ENCODE measurements around the gene ASB16. TPM values are rescaled to one million over a fixed set of nuclear protein-coding genes. Genes with fewer than 3 reads are reported as not detected.

The ASB16 gene
- total and polyA plus RNA-seq, 9 of the 15 experiments (the other 6 are each of a cell fraction or from before 2014, with no cell fraction given), result 0.03 to 0.07 TPM; not detected in 7

DNA sequence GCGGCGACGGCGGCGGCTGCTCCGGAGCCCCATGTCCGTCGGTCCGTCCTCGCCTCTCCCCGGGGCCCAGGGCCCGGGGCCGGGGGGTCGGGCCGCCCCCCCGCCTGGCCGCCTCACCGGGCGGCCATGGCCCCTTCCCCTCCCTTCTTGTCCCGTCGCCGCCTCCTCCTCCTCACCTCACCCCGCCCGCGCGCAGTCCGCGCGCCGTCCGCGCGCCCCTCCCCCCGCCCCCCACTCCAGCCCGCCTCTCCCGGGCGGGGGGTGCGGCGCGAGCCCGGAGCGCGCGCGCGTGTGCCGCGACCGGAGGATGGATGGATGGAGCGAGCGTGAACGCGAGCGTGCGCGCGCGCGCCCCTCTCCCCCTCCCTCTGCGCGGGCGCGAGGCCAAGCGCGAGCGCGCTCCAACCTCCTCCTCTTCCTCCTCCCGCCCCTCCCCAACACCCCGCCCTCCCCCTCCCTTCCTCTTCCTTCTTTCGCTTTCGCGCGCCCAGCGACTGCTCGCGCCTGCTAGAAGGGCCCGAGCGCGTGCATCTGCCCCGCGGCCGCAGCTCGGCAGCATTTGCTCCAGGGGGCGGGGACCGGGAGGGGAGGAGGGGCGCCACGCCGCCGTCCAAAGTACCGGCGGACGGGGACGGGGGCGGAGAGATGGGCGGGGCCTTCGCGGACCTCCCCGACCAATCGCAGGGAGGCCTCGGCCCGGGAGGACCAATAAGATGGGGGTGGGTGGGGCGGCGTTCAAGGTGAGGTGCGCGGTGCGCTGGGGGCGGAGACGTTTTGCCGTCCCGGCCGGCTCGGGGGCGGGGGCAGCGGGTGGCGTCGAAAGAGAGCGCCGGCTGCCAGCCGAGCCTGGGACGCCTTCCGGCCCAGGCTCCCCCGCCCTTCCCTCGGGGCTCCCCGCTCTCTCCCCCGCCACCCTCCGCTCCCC lies 29.3 kb downstream of the ASB16 start, which contains the start of gene ATXN7L3:
Gene ATXN7L3, minus strand, starts transcription at position 332 of the 925 bp plus-strand sequence. CDS start 1,814 bp downstream, outside the sequence.
- Histone ChIP-seq H3K27me3 (ENCODE audit: control insufficient read depth in 2 of 2, insufficient read depth in 2 of 2, low read length in 2 of 2) (no peaks in the 10 kb centered on the region), H3K9me3 (replicated peaks; ENCODE audit: control insufficient read depth, insufficient read depth, low read depth, low read length) (no peaks in the 10 kb centered on the region), H3K4me2 (ENCODE audit: insufficient read depth, low read length) (peak within 1 kb of the TSS; percentile 91), H3K79me2 (ENCODE audit: control insufficient read depth, insufficient read depth, low read length) (peaks cover 24% of the 10 kb centered on the region), H3K27ac (ENCODE audit: extremely low read depth, low read depth, low read length) (peak within 1 kb of the TSS; percentile 91), H3K9ac (ENCODE audit: insufficient read depth in 1 of 2, low read depth in 2 of 2, low read length in 2 of 2) (peak within 1 kb of the TSS; percentile 90 to 98), H3K36me3 (ENCODE audit: control insufficient read depth, insufficient read depth, low read length) (peaks cover 30% of the 10 kb centered on the region; the same call in 2 of the 3 replicates), H3K4me1 (replicated peaks in 1 of 2; ENCODE audit: control insufficient read depth in 2 of 2, insufficient read depth in 2 of 2, low read length in 2 of 2) (peaks cover 36 to 40% of the 10 kb centered on the region in 2 experiments), H3K9me1 (ENCODE audit: control insufficient read depth, insufficient read depth, low read length) (no peaks in the 10 kb centered on the region), H2AFZ (ENCODE audit: low read depth, low read length) (peak within 1 kb of the TSS; percentile 82), H3K4me3 (peak within 1 kb of the TSS; percentile 79), H4K20me1 (replicated peaks; ENCODE audit: control insufficient read depth, insufficient read depth, low read length) (no peaks in the 10 kb centered on the region; the same call in 1 of the 2 replicates)
- BruUV-seq (replicated peaks), result no TSS peak
- intact Hi-C loops (cut with micrococcal nuclease), result no loop called here
- FAIRE-seq (peak; percentile 78), ATAC-seq (peak; percentile 90), DNase-seq (ENCODE audit: extremely low read depth in 1 of 4, low spot score in 3 of 4) (peak; percentile 94 to 100 (median 96))
- in situ Hi-C loops (cut with MboI), result loop anchor here (5.0 kb wide), 1 partner anchor 317 kb away; no protein-coding TSS in a partner anchor
- ChIA-PET POLR2A (interaction anchor here (1.0 to 1.1 kb wide), 2 partner anchors 11 to 13 kb away, joined by 3 read pairs; partner anchors contain the start of gene TMUB2), CTCF (ENCODE audit: low intra/inter-chr PET ratio) (no interaction called here)
- 0% methylated on average over 10 of the region's 126 CpGs for WGBS (ENCODE audit: insufficient coverage, low coverage, missing lambda C conversion rate)
- TF ChIP-seq TAL1 (IDR thresholded peaks at IDR 0.05) (no peak), ZNF639 (CRISPR knock-in tag; conservative IDR thresholded peaks at IDR 0.05 in 1 of 2, IDR thresholded peaks at IDR 0.05 in 1 of 2) (peak in 1 of 2 experiments; percentile 100; a peak in 2 of 4 replicates), PHF8 (IDR thresholded peaks at IDR 0.05; ENCODE audit: borderline replicate concordance, low read length) (peak; percentile 24; the same call in 1 of the 2 replicates), C11orf30 (IDR thresholded peaks at IDR 0.05; ENCODE audit: low read depth) (peak; percentile 59; the same call in 1 of the 2 replicates), NFYB (IDR thresholded peaks at IDR 0.05; ENCODE audit: extremely low read depth, insufficient read length) (peak; percentile 88), CREM (IDR thresholded peaks at IDR 0.05; ENCODE audit: low read depth) (peak; percentile 96), ZBTB12 (CRISPR knock-in tag; IDR thresholded peaks at IDR 0.05) (peak; percentile 75), GMEB1 (CRISPR knock-in tag; IDR thresholded peaks at IDR 0.05) (peak; percentile 70), CBX1 (IDR thresholded peaks at IDR 0.05; ENCODE audit: low read depth) (0 out of 2 replicates have a peak, but pooled peaks have one; percentile 46), POLR2G (IDR thresholded peaks at IDR 0.05; ENCODE audit: low read depth, low read length) (peak; percentile 77), SPI1 (IDR thresholded peaks at IDR 0.05; ENCODE audit: borderline replicate concordance, low read depth, low read length) (0 out of 2 replicates have a peak, but pooled peaks have one; percentile 37), NRF1 (conservative IDR thresholded peaks at IDR 0.05 in 1 of 2, IDR thresholded peaks at IDR 0.05 in 1 of 2) (peak; percentile 73 to 76), POLR2AphosphoS5 (IDR thresholded peaks at IDR 0.05; ENCODE audit: control insufficient read depth, insufficient read depth, low read depth, low read length) (0 out of 2 replicates have a peak, but pooled peaks have one; percentile 5), CXXC5 (CRISPR knock-in tag; IDR thresholded peaks at IDR 0.05) (peak; percentile 66; the same call in 1 of the 2 replicates), TRIM28 (IDR thresholded peaks at IDR 0.05) (no peak), MTA1 (IDR thresholded peaks at IDR 0.05; ENCODE audit: borderline replicate concordance) (peak; percentile 91)
